T-helper 1 cell treated with Interleukin-12 subunit alpha and Interleukin-12 subunit beta and Interleukin-4 antibody, amounts not matched to agents 30 ng/mL and 1 ng/mL, for 36 hours (primary cell): ENCODE measurements around the gene CD79B. TPM values are rescaled to one million over a fixed set of nuclear protein-coding genes. Genes with fewer than 3 reads are reported as not detected.
"Not testable (repeated sequence)": the region's sequence is repeated elsewhere in the genome, so short reads cannot be mapped to it uniquely, and the experiment has no call there.

Experiments
- intact Hi-C: fragments of 100-400 bp; cut with micrococcal nuclease; formaldehyde crosslinking; loops from one replicate; pipeline ENCODE4 v1.15.1; 2024
- total RNA-seq: library from RNA; stranded (reverse); gene quantifications from 2 replicates; pipeline ENCODE4 v1.2.3, GENCODE V29; 2022

Gene CD79B
- total RNA-seq, 1 donor from 2014 or later: 52.5 TPM

- intact Hi-C loops: not testable (repeated sequence)
Measured at GRCh38 chr17:63882626-63883126, 49.5 kb downstream of the CD79B start.

GRCh38 chr17:63881935-63882601 is 50.1 kb downstream of the CD79B start, which contains the start of gene GH2:
Gene GH2 (minus strand): TSS chr17:63881944. CDS start chr17:63881801, 143 bp downstream.
- intact Hi-C loops: no loop called here

GRCh38 chr17:63881337-63881736 is 50.8 kb downstream of the CD79B start:
- intact Hi-C loops: not testable (repeated sequence)

- intact Hi-C loops: no loop called here
Measured at GRCh38 chr17:63880706-63881105, 51.4 kb downstream of the CD79B start.

Other genes with a start within 250 kb of the CD79B start
- gene LIMD2, start 232.2 kb downstream of the CD79B start, total RNA-seq: 637 and 645 TPM in 2 replicates
- 55.6 and 60.6 TPM in 2 replicates for gene STRADA, start 190.5 kb downstream of the CD79B start, total RNA-seq
- gene CCDC47, start 158.7 kb downstream of the CD79B start, total RNA-seq: 67.0 and 71.2 TPM in 2 replicates
- 132 and 135 TPM in 2 replicates for gene DDX42, start 158.2 kb downstream of the CD79B start, total RNA-seq
- gene PSMC5, start 104.9 kb downstream of the CD79B start, total RNA-seq: 165 and 169 TPM in 2 replicates
- gene FTSJ3, start 104.7 kb downstream of the CD79B start, total RNA-seq: 57.7 and 64.8 TPM in 2 replicates
- gene SMARCD2, start 89.6 kb downstream of the CD79B start, total RNA-seq: 137 and 143 TPM in 2 replicates
- gene CSH2, start 58.7 kb downstream of the CD79B start, total RNA-seq: not detected in 2 replicates
- not detected in 2 replicates for gene GH2, start 50.4 kb downstream of the CD79B start, total RNA-seq
- not detected in 2 replicates for gene CSH1, start 35.8 kb downstream of the CD79B start, total RNA-seq
- not detected in 2 replicates for gene CSHL1, start 21.1 kb downstream of the CD79B start, total RNA-seq
- not detected in 2 replicates for gene GH1, start 13.5 kb downstream of the CD79B start, total RNA-seq
- gene SCN4A, start 40.6 kb upstream of the CD79B start, total RNA-seq: 0.25 and 0.56 TPM in 2 replicates
- 2.2 and 3.0 TPM in 2 replicates for gene PRR29, start 66.0 kb upstream of the CD79B start, total RNA-seq
- 69.1 and 70.0 TPM in 2 replicates for gene ICAM2, start 88.3 kb upstream of the CD79B start, total RNA-seq
- 139 and 143 TPM in 2 replicates for gene ERN1, start 197.8 kb upstream of the CD79B start, total RNA-seq